NCI-H2196 treated with DMSO at 0.1 percent for 48 hours (cell line): ENCODE data around the gene ATP6AP1.

Experiments used
- DNase-seq: peaks from one replicate; lab custom pipeline; 2025; ENCODE audit not compliant: unreplicated experiment; lab: John Stamatoyannopoulos, UW

ATP6AP1 gene

DNA sequence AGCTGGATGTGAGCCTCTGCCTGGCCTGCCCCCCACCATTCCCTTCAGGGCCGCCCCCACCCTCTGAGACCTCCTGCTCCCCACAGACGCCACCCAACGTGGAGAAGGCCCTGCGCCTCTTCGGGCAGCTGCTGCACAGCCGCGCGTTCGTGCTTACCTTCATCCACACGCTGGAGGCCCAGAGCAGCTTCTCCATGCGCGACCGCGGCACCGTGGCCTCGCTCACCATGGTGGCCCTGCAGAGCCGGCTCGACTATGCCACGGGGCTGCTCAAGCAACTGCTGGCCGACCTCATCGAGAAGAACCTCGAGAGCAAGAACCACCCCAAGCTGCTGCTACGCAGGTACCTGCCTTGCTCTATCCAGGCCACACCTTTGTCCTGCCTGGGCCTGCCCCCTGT, 39.7 kb downstream of the ATP6AP1 start:
- DNase-seq = no peak

DNA sequence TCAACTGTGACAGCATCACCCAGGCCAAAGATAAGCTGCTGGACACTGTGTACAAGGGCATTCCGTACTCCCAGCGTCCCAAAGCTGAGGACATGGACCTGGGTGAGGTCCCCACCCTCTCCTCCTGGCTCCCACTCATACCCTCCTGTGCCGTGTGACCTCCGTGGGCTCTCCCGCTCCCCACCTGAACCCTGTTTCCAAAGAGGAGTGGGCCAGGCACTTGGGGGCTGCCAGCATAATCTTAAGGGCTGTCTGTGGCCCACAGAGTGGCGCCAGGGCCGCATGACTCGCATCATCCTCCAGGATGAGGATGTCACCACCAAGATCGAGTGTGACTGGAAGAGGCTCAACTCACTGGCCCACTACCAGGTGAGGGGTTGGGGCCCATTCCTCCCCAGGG, 40.6 kb downstream of the ATP6AP1 start:
- no peak for DNase-seq

DNA sequence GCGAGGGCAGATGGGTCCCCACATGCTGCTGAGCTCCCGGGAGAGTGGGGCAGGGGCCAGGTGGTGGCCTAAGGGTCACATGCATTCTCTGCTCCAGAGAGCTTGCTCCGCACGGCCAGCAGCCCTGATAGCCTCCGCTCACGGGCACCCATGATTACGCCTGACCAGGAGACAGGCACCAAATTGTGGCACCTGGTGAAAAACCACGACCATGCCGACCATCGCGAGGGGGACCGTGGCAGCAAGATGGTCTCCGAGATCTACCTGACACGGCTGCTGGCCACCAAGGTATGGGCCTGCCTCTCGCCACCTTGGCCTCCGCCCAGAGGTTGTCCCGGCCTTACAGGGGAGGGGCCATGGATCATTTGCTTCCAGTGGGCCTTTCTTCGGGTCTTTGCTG, 41.4 kb downstream of the ATP6AP1 start:
- DNase-seq = no peak

DNA sequence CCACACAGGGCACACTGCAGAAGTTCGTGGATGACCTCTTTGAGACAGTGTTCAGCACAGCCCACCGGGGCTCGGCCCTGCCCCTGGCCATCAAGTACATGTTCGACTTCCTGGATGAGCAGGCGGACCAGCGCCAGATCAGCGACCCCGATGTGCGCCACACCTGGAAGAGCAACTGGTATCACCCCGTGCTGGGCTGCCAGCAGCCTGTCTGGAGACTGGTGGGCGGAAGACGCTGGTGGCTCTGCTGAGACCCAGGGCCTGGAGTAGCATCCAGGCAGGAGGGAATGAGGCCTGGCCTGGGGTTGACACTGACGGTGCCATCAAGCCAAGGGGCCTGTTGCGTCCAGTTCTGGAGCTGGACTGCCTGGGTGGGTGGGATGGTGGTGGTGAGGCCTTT, 42.0 kb downstream of the ATP6AP1 start:
- DNase-seq = no peak

DNA sequence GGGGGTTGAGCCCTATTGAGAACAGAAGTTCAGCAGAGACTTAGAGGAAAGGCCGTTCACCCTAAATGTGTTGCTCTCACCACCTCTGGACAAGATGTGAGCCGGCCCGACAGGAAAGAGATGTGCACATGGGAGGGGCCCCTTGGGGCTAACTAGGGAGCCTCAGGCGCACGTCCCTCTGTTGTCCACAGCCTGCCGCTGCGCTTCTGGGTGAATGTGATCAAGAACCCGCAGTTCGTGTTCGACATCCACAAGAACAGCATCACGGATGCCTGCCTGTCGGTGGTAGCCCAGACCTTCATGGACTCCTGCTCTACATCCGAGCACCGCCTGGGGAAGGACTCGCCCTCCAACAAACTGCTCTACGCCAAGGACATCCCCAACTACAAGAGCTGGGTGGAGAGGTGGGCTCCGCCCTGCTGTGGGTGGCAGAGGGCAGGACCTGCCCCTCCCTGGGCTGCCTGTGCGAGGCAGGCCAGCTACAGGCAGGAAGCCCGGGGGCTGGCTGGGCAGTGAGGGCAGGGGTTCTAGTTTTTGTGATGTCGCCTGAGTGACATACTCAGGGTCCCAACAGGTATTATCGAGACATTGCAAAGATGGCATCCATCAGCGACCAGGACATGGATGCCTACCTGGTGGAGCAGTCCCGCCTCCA, 42.6 kb downstream of the ATP6AP1 start:
- DNase-seq = no peak

DNA sequence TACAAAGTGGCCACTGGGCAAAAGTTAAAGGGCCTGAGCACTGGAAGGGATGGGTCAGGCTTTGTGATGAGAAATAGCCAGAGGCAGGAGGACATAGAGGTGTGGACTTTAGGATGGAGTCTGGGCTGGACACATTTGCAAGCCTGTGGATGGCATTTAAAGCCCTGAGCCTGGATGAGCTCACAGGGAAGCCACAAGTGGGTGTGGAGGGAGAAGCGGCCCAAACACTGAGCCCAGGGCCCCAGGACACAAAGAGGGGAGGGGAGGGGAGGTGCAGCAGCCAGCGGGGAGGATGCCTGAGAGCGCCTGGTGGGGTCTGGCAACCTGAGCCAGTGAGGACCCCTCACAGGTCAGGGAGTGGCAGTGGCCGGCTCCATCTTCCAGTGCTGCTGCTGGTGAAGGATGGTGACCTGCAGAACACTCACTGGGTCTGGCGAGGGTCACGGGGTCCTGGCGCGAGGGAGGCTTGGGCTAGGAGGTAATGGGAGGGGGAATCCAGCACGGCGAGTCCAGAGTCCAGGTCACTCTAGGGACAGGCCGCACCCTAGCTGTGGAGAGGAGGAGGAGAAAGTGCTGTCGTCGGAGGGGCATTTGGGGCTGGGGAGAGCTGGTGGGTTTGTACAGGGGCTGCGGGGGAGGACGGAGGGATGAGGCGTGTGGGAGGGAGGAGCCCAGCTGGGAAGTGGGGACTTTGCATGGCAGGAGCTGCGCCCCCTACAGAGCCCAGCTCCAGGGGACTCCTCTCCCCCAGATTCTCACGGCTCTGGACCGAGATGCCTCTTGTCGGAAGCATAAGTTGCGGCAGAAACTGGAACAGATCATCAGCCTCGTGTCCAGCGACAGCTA, 43.6 kb downstream of the ATP6AP1 start:
- no peak for DNase-seq

DNA sequence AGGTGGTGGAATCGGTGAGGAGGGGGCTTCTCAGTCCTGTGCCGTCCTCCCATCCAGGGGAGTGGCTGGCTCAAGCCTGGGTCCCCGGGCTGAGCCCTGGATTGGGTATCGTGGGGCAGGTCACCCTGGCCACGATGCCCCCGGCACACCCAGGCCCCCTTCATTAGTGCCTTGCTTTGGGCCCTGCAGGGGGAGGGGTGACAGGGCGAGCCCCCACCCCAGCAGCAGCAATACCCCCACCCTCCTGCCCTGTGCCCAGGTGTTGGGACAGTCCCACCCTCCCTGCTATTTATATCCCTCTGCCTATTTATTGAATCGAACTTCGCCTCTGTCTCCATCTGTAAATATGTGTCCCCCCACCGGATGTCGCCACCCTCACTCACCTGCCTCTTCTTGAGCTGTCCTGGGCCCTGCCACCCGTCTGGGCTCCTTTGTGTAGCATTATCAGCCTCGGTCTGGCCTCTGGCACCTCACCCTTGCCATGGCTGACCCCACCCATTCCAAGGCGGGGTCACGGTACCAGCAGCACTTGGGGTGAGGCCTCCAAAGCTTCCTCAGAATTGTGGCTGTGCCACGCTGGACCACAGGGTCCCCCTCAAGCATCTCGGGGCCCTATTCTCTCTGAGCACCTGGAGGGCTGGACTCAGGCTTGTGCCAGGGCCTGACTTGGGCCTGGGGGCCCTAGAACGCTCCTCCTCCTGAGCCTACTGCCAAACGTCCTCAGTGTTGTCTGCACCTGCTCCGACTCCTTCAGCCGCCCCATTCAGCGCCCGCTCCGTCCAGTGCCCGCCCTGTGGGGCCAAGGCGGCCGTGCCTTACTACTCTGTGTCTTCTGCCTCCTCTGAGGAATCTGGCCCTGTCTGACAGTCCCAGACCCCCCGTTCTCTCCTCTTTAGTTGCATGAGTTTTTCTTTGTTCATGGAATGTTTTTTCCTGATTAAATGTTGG, 44.5 kb downstream of the ATP6AP1 start:
- no peak for DNase-seq

DNA sequence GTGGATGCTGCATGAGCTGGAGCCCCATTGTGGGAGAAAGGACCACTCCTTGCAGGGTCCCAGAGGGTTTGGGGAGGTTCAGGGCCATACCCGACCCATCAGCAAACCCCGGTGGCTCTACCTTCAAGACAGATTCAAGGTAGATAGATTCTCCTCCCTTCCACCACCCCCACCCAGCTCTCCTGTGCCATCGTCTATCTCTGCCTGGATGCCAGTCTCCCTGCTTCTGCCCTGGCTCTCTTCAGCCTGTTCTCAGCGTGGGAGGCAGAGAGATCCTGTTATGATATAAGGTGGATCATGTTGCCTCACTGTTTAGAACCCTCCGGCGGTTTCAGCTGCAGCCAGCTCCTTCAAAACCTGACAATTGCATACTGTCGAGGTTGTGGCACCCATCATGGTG, 45.2 kb downstream of the ATP6AP1 start:
- no peak for DNase-seq

DNA sequence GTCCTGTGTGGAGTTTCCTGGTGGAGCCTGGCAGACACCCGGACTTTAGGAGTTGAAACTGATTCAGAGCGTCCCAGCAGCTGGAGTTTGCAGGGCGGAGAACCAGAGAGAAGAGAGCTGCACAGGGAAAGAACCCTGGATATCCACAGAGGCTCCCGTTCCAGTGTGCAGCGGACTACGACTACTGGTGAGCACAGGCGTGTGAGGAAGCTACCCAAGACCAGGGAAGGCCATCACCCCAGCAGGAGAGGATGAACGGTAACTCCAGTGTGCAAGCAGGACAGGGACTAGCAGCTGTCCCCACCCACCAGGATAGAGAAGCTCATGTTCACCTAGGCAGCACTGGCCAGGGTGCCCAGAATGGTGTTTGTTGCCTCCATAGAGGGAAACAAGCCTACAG, 48.3 kb downstream of the ATP6AP1 start:
- DNase-seq = no peak

DNA sequence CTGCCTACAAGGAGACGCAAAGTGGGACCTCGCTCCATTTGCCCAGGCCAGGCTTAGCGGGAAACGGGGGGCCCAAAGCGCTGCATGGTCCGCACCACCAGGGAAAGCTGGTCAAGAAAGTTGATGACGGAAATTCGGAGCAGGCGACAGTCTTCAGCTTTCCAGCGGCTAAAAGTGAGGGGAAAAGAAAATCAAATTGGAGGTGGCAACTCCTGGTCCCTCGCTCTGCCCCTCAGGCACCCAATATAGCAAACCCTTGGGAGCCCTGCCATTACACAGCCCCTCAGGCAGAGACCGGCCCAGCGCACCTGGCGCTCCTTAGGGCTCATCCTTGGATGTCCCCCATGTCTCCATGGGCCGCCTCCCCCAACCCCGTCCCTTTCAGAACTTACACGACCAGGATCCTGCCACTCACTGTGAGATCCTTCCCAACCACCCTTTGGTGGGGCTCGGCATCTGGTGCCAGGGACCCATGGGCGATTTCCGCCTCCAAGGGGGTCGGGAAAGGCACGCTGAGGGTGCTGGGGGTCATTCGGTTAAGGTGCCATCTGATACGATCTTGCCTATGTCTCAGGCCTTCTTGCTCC, 49.5 kb downstream of the ATP6AP1 start:
- DNase-seq = no peak

DNA sequence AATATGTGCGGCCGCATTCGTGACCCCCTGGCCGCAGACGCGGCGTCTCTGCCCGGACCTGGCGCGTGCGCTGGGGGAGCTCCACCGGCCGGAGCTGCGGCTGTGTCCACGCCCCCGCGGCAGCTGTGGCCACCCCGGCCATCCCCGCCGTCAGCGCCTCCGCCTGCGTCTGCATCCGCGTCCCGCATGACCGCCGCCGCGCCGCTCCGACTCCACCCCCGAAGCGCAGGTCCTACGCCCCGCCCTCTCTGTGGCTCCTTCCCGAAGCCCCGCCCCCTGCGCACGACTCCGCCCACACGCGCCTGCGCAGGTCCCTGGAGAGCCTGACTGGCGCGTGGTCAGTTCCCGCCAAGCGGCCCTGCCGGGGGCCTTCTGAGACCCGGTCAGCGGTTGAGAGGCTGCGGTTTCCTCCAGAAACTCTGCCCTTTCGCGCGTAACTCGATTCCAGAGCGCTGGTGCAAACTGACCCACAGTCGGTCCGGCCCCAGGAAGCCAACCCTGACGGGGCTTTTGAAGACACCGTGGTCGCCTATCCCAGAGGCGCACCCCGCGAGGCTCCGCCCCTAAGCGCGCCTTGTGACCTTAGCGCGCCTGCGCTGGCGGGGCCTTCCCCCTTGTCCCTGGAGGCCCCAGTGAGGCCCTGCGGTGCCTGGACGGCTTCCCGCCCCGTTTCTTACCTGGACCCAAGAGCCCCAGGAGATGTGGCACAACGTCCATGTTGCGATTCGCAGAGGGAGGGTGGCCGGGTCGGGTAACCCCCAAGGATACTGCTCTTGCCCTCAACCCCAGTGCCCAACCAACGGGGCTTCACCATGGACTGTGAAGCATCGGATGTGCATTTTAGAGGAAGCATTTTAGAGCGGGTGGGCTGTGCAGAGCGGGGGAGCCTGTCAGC, 50.5 kb downstream of the ATP6AP1 start, which contains the start of gene LAGE3:
Gene LAGE3, minus strand, starts transcription at position 554 of the 895 bp plus-strand sequence. Its CDS starts 366 bp downstream, at position 188.
- DNase-seq = peak; percentile 70

DNA sequence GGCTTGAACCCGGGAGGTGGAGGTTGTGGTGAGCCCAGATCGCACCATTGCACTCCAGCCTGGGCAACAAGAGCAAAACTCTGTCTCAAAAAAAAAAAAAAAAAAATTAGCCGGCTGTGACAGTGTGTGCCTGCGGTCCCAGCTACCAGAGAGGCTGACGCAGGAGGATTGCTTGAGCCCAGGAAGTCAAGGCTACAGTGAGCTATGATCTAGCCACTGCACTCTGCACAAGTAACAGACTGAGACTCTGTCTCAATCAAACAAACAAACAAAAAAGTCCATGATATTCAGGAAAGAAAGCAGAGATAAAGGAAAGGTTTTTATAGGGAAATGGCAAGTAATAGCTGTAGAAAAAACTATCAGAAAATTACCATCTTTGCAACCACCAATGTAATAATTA, 52.7 kb downstream of the ATP6AP1 start:
- DNase-seq = no peak

DNA sequence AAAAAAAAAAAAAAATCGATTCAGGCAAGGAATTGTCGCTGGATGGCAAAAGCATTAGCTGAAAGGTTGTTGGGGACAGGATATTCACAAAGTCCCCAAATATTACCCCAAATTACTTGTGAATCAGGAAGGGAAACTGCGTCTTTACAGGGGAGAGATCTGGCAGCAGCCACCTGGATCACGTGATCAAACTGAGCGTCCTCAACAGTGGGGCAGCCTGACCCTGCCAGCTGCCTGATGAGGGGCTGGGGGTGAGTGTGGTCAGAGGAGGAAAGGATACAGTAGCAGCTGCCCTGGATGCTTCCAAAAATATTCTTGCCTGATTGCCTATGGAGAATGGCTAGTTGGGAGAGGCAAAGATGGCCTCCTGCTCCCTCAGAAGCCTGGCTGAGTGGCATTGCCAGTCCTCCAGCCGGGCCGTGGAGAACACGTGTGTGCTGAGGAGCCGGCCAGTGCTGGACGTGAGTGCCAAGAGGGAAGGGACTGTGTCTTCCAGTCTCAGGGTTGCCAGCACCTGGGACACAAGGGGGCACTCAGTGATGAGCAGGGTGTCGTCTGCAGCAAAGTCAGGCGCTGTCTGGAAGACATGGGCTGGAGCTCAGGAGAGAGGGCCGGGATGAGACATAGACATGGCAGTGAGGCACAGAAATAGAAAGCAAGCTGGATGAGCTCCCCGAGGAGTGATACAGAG, 53.6 kb downstream of the ATP6AP1 start:
- no peak for DNase-seq

DNA sequence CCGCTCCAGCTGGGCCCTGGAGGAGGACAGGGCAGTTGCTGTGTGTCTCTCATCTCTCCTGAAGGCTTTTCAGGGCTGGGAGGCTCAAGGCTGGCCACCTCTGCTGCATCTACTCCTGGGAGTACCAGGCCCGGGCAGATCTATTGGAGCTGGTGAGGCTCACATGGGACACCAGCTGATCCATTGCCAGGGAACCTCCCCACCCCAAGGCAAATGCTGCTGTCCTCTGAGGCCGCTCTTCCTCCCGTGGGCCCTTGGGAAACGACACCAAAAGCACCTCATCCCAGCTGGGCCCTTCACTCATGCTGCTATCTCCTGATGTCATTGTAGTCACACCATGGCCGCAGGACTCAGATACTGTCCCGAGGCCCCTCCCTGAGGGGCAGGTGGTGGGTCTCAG, 54.3 kb downstream of the ATP6AP1 start:
- DNase-seq = no peak

DNA sequence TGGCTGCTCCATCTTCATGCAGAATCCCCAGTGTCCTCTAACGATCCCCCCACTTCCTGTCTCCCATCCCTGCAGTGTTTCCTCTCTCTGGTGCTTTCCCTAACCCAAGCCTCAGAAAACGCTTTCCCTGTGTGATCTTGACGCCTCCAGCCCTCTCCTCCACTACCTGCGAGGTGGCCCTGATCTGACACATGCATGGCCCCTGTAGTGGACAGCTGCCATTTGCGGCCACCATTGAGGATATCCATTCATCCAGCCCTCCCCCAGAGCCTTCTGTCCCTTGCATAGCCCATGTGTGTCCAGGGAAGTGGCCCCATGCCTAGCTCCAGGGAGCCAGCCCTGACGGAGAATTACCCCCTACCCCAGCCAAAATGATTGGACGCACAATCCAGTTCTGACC, 54.8 kb downstream of the ATP6AP1 start:
- no peak for DNase-seq

DNA sequence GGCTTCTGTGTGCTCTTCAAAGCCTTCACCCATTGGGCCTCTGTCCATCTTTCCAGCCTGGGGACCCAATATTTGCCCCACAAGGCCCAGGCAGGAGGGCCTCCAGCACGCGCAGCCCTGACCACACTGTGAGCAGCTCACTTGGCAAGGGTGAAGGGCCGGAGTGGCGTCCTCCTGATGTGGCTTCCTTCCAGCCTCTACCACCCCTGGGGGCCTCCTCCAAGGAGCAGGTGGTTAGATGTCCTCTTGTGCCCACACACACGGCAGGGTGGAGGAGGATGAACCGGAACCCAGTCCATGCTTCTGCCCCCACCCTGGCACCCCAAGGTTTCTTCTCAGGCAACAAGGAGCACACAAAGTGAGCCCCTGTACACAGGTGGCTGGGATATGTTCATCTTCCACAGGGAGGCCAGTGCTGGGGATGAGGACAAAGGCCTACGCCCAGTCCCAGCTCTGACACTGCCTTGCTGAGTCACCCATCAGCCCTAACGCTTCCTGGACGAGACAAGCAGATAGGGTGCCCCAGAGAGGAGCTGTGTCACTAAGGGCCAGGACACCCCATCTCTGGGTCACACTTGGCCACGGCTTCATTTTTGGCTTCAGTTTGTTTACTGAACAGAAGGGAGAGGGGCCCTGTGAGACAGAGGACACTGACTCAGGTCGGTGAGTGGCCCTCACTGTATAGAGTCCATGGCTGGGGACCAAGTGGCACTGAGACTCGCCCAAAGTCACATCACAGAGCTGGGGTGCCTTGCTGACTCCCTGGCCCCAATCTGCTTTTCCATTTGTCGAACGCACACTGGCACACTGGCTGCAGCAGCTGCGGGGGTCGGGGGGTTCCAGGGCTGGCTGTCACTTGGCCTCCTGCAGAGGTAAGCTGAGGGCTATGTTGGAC, 56.0 kb downstream of the ATP6AP1 start:
- no peak for DNase-seq

DNA sequence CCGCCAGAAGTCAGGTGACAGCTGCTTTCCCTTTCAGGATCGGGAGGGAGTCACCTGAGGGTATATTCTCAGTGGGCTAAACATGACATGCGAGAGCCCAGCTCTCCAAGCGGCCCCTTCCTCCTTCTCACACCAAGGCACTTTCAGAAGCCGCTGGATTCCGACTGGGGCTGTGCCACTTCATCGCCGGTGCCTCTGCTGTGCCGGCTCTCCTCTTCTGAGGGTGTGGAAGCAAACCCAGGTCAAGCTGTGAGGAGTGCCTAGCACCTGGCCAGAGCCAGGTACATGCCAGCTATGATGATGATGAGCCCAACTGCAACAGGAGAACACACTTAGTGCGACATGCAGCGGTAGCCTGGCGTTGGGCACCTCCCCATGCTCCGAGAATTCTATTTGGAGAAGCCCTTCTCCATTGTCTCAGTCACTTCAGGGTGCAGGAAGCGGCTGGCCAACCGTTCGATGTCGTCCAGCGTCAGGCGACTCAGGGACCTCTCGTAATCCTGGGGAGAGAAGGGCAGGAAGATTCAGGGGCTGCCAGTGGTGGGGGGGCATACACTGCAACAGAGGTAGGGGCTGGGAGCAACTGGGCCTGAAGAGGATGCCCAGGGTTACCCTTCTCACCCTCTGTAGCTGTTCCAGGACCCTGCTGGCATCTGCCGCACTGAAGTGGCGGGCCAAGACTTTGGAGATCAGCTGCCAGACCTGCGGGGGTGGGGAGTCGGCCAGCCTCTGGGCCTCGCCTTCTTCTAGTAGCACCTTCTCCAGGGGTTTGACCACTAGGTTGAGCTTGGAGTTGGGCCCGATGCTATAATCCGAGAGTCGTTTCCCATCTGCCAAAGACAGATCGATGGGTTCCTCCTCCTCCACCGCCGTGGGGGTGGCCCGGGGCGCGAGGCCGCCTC, 56.9 kb downstream of the ATP6AP1 start:
- DNase-seq = no peak

DNA sequence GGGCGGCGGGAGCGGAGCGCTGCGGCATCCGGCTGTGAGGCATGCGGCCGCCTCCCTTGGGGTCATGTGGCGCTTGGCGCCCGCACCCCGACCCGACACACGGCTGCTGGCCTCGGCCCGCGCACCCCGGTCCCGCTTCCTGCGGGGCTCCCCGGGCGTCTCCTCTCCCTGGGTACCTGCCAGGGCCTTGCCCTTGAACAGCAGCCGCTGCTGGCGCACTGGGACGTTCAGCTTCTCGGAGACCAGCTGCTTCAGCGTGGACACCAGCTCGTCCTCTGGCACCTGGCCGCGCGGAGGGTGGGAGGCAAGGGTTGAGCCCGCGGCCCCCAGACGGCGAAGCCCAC, 57.5 kb downstream of the ATP6AP1 start:
- DNase-seq = no peak
